C4-2B (cell line): ENCODE data around the gene BRAF.
"Not testable (repeated sequence)": the region's sequence is repeated elsewhere in the genome, so short reads cannot be mapped to it uniquely, and the experiment has no call there.

ENCODE experiments used
- ZFX ChIP-seq: fragments of 450-650 bp; IDR thresholded peaks from 2 replicates; pipeline ENCODE4 v1.6.1; 2017
- TF ChIP-seq, protein P1 (sequence below): fragments of 450-650 bp; conservative IDR thresholded peaks from 2 replicates; pipeline ENCODE4 v1.5.1; 2017; ENCODE audit warnings: mild to moderate bottlenecking

DNA sequence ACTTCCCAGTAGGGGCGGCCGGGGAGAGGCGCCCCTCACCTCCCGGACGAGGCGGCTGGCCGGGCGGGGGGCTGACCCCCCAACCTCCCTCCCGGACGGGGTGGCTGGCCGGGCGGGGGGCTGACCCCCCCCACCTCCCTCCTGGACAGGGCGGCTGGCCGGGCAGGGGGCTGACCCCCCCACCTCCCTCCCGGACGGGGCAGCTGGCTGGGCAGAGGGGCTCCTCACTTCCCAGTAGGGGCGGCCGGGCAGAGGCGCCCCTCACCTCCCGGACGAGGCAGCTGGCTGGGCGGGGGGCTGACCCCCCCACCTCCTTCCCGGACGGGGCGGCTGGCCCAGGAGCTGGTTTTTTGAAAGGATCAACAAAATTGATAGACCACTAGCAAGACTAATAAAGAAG, 161.6 kb downstream of the BRAF start:
- TF ChIP-seq, protein P1, sequence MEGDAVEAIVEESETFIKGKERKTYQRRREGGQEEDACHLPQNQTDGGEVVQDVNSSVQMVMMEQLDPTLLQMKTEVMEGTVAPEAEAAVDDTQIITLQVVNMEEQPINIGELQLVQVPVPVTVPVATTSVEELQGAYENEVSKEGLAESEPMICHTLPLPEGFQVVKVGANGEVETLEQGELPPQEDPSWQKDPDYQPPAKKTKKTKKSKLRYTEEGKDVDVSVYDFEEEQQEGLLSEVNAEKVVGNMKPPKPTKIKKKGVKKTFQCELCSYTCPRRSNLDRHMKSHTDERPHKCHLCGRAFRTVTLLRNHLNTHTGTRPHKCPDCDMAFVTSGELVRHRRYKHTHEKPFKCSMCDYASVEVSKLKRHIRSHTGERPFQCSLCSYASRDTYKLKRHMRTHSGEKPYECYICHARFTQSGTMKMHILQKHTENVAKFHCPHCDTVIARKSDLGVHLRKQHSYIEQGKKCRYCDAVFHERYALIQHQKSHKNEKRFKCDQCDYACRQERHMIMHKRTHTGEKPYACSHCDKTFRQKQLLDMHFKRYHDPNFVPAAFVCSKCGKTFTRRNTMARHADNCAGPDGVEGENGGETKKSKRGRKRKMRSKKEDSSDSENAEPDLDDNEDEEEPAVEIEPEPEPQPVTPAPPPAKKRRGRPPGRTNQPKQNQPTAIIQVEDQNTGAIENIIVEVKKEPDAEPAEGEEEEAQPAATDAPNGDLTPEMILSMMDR: not testable (repeated sequence)
- TF ChIP-seq ZFX: not testable (repeated sequence)
